ENCODE measurements around the gene ANP32A. TPM values are rescaled to one million over a fixed set of nuclear protein-coding genes. Genes with fewer than 3 reads are reported as not detected.

ANP32A gene
- total and polyA plus RNA-seq, 2 donors (not counting 1 experiment from before 2014, with no cell fraction given), result 47.7 to 53.1 TPM

GRCh38 chr15:68781217-68781616 is 39.5 kb downstream of the ANP32A start:
- peaks cover 9% of the 10 kb centered on the region for H3K36me3 ChIP-seq (ENCODE audit: control insufficient read depth, insufficient read depth, low read length)
- no peak for DNase-seq (ENCODE audit: low read depth in 2 of 2)
- no peak overlapping the region for H3K27ac ChIP-seq (ENCODE audit: insufficient read depth, low read length)

GRCh38 chr15:68778876-68779275 is 41.8 kb downstream of the ANP32A start:
- no peak overlapping the region for H3K4me2 ChIP-seq (ENCODE audit: extremely low read depth, insufficient read depth, low read length)
- H3K36me3 ChIP-seq (ENCODE audit: control insufficient read depth, insufficient read depth, low read length), result peaks cover 3% of the 10 kb centered on the region
- H3K79me2 ChIP-seq (ENCODE audit: control insufficient read depth, insufficient read depth, low read length), result no peaks in the 10 kb centered on the region
- H3K27me3 ChIP-seq (ENCODE audit: control insufficient read depth, insufficient read depth, low read length), result no peaks in the 10 kb centered on the region
- no peaks in the 10 kb centered on the region for H4K20me1 ChIP-seq (ENCODE audit: control insufficient read depth, extremely low read depth, insufficient read depth, low read length)
- no peak for DNase-seq (ENCODE audit: low read depth in 2 of 2)
- H2AFZ ChIP-seq (ENCODE audit: low read length), result no peak overlapping the region
- TF ChIP-seq CTCF (conservative IDR thresholded peaks at IDR 0.05 in 1 of 2, IDR thresholded peaks at IDR 0.05 in 1 of 2; ENCODE audit: low read depth in 1 of 2, low read length in 2 of 2) (no peak), EZH2 (IDR thresholded peaks at IDR 0.05; ENCODE audit: low read length, missing control alignments) (no peak)
- no peaks in the 10 kb centered on the region for H3K9me3 ChIP-seq (ENCODE audit: control insufficient read depth, insufficient read depth, low read depth, low read length)
- H3K27ac ChIP-seq (ENCODE audit: insufficient read depth, low read length), result no peak overlapping the region
- H3K4me3 ChIP-seq (replicated peaks in 1 of 4; ENCODE audit: control extremely low read depth in 1 of 4, insufficient read depth in 1 of 4, low read depth in 3 of 4, low read length in 4 of 4), result no peak overlapping the region
- H3K4me1 ChIP-seq (ENCODE audit: control insufficient read depth, extremely low read depth, insufficient read depth, low read length), result peaks cover 3% of the 10 kb centered on the region
- H3K9ac ChIP-seq (ENCODE audit: insufficient read depth, low read length), result no peak overlapping the region

More at GRCh38 chr15:68781217-68781616, 39.5 kb downstream of the ANP32A start:
- Histone ChIP-seq H3K4me3 (replicated peaks in 1 of 4; ENCODE audit: control extremely low read depth in 1 of 4, insufficient read depth in 1 of 4, low read depth in 3 of 4, low read length in 4 of 4) (no peak overlapping the region), H3K4me2 (ENCODE audit: extremely low read depth, insufficient read depth, low read length) (no peak overlapping the region), H3K27me3 (ENCODE audit: control insufficient read depth, insufficient read depth, low read length) (no peaks in the 10 kb centered on the region), H3K9ac (ENCODE audit: insufficient read depth, low read length) (no peak overlapping the region), H2AFZ (ENCODE audit: low read length) (no peak overlapping the region), H3K9me3 (ENCODE audit: control insufficient read depth, insufficient read depth, low read depth, low read length) (no peaks in the 10 kb centered on the region), H4K20me1 (ENCODE audit: control insufficient read depth, extremely low read depth, insufficient read depth, low read length) (no peaks in the 10 kb centered on the region), H3K4me1 (ENCODE audit: control insufficient read depth, extremely low read depth, insufficient read depth, low read length) (no peaks in the 10 kb centered on the region), H3K79me2 (ENCODE audit: control insufficient read depth, insufficient read depth, low read length) (no peaks in the 10 kb centered on the region)
- TF ChIP-seq EZH2 (IDR thresholded peaks at IDR 0.05; ENCODE audit: low read length, missing control alignments), result no peak
- TF ChIP-seq CTCF (conservative IDR thresholded peaks at IDR 0.05 in 1 of 2, IDR thresholded peaks at IDR 0.05 in 1 of 2; ENCODE audit: low read depth in 1 of 2, low read length in 2 of 2), result no peak

GRCh38 chr15:68776477-68777270 is 44.0 kb downstream of the ANP32A start:
- TF ChIP-seq CTCF (conservative IDR thresholded peaks at IDR 0.05 in 1 of 2, IDR thresholded peaks at IDR 0.05 in 1 of 2; ENCODE audit: low read depth in 1 of 2, low read length in 2 of 2), result no peak
- TF ChIP-seq EZH2 (IDR thresholded peaks at IDR 0.05; ENCODE audit: low read length, missing control alignments), result no peak
- Histone ChIP-seq H3K4me2 (ENCODE audit: extremely low read depth, insufficient read depth, low read length) (no peak overlapping the region), H2AFZ (ENCODE audit: low read length) (no peak overlapping the region), H3K9ac (ENCODE audit: insufficient read depth, low read length) (no peak overlapping the region), H3K36me3 (ENCODE audit: control insufficient read depth, insufficient read depth, low read length) (no peaks in the 10 kb centered on the region), H3K4me1 (ENCODE audit: control insufficient read depth, extremely low read depth, insufficient read depth, low read length) (peaks cover 3% of the 10 kb centered on the region), H3K27ac (ENCODE audit: insufficient read depth, low read length) (no peak overlapping the region), H3K27me3 (ENCODE audit: control insufficient read depth, insufficient read depth, low read length) (no peaks in the 10 kb centered on the region), H3K9me3 (ENCODE audit: control insufficient read depth, insufficient read depth, low read depth, low read length) (no peaks in the 10 kb centered on the region), H3K79me2 (ENCODE audit: control insufficient read depth, insufficient read depth, low read length) (no peaks in the 10 kb centered on the region), H3K4me3 (replicated peaks in 1 of 4; ENCODE audit: control extremely low read depth in 1 of 4, insufficient read depth in 1 of 4, low read depth in 3 of 4, low read length in 4 of 4) (no peak overlapping the region), H4K20me1 (ENCODE audit: control insufficient read depth, extremely low read depth, insufficient read depth, low read length) (no peaks in the 10 kb centered on the region)
- no peak for DNase-seq (ENCODE audit: low read depth in 2 of 2)
